ENCODE data around the gene CTNNA3.

GRCh38 chr10:67385089-67385488 lies 310.9 kb downstream of the CTNNA3 start:
- TF ChIP-seq CTCF (IDR thresholded peaks at IDR 0.05) = no peak
- TF ChIP-seq POLR2A (IDR thresholded peaks at IDR 0.05) = no peak

All from right lobe of liver (tissue), 4 donors.